Neural progenitor cell (in vitro differentiated cells): Measurements from ENCODE around the gene FER1L5.

ENCODE experiments used
- EZH2 ChIP-seq: fragments of 200-600 bp; sonication (generic); IDR thresholded peaks from 2 replicates; pipeline ENCODE4 v1.6.1; 2017; ENCODE audit warnings: antibody characterized with exemption, mild to moderate bottlenecking, moderate library complexity
- EZH2phosphoT487 ChIP-seq: fragments of 200-600 bp; sonication (generic); IDR thresholded peaks from 2 replicates; pipeline ENCODE4 v1.6.1; 2017; ENCODE audit warnings: antibody characterized with exemption
- TF ChIP-seq, protein P1 (sequence below): fragments of 200-600 bp; sonication (generic); IDR thresholded peaks from 2 replicates; pipeline ENCODE4 v1.5.1; 2017; ENCODE audit warnings: antibody characterized with exemption, mild to moderate bottlenecking

GRCh38 chr2:96651793-96652192, 9.2 kb downstream of the FER1L5 start:
- TF ChIP-seq, protein P1, sequence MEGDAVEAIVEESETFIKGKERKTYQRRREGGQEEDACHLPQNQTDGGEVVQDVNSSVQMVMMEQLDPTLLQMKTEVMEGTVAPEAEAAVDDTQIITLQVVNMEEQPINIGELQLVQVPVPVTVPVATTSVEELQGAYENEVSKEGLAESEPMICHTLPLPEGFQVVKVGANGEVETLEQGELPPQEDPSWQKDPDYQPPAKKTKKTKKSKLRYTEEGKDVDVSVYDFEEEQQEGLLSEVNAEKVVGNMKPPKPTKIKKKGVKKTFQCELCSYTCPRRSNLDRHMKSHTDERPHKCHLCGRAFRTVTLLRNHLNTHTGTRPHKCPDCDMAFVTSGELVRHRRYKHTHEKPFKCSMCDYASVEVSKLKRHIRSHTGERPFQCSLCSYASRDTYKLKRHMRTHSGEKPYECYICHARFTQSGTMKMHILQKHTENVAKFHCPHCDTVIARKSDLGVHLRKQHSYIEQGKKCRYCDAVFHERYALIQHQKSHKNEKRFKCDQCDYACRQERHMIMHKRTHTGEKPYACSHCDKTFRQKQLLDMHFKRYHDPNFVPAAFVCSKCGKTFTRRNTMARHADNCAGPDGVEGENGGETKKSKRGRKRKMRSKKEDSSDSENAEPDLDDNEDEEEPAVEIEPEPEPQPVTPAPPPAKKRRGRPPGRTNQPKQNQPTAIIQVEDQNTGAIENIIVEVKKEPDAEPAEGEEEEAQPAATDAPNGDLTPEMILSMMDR, result no peak
- TF ChIP-seq EZH2, result no peak
- TF ChIP-seq EZH2phosphoT487, result no peak
